IMR-90 (cell line): ENCODE measurements around the gene QRFP. TPM values are rescaled to one million over a fixed set of nuclear protein-coding genes. Genes with fewer than 3 reads are reported as not detected.

Experiments
- ATAC-seq: fragments of 200-7000 bp; cut with Tn5 transposase; 2 replicates; pipeline ENCODE4 v1.9.1; 2020; ENCODE audit warnings: low read depth, mild to moderate bottlenecking, moderate library complexity
- BruUV-seq: library from RNA; stranded (reverse); fragments of 400-500 nt; replicated peaks from 2 replicates; lab custom pipeline; 2021; lab: Mats Ljungman, UMichigan
- CTCF ChIA-PET: fragments of 300-600 bp; formaldehyde crosslinking; extraction: SDS; loops from one replicate; lab custom pipeline; 2021; ENCODE audit warnings: antibody characterized with exemption; lab: Yijun Ruan, JAX
- POLR2A ChIA-PET: fragments of 300-600 bp; sonication (Branson Sonifier 250); formaldehyde crosslinking; loops from one replicate; lab custom pipeline; 2022; ENCODE audit warnings: antibody characterized with exemption; ENCODE audit not compliant: unreplicated experiment; lab: Charles Lee
- DNase-seq: peaks from one replicate; pipeline ENCODE4 v3.0.0; 2013
- H2AFZ ChIP-seq: replicated peaks from 2 replicates; pipeline ENCODE3; 2013; ENCODE audit warnings: low read length, mild to moderate bottlenecking; ENCODE audit not compliant: poor library complexity
- H2AK5ac ChIP-seq: 2 replicates; pipeline ENCODE4 v1.6.1; 2013; ENCODE audit warnings: low read depth, low read length, inconsistent platforms
- H2AK9ac ChIP-seq: replicated peaks from 2 replicates; pipeline ENCODE3; 2013; ENCODE audit warnings: mild to moderate bottlenecking, low read depth, low read length, moderate library complexity; ENCODE audit not compliant: poor library complexity
- H2BK120ac ChIP-seq: 2 replicates; pipeline ENCODE4 v1.6.1; 2013; ENCODE audit warnings: low read depth, low read length, inconsistent platforms
- H2BK15ac ChIP-seq: 3 replicates; pipeline ENCODE4 v1.6.1; 2013; ENCODE audit warnings: low read depth, low read length, inconsistent platforms
- H2BK20ac ChIP-seq: 2 replicates; pipeline ENCODE4 v1.6.1; 2013; ENCODE audit warnings: low read depth, mild to moderate bottlenecking, inconsistent platforms, low read length, moderate library complexity
- H2BK5ac ChIP-seq: 2 replicates; pipeline ENCODE4 v1.6.1; 2013; ENCODE audit warnings: mild to moderate bottlenecking, low read depth, low read length, inconsistent platforms; ENCODE audit not compliant: poor library complexity, severe bottlenecking
- H3K14ac ChIP-seq: replicated peaks from 2 replicates; pipeline ENCODE4 v1.6.1; 2013; ENCODE audit warnings: low read depth, low read length, inconsistent platforms
- H3K18ac ChIP-seq: 2 replicates; pipeline ENCODE4 v1.6.1; 2013; ENCODE audit warnings: low read depth, low read length, control low read depth
- H3K23ac ChIP-seq: 2 replicates; pipeline ENCODE4 v1.6.1; 2013; ENCODE audit warnings: low read depth, low read length, inconsistent platforms
- H3K27ac ChIP-seq: 2 replicates; pipeline ENCODE4 v1.5.1; 2013; ENCODE audit warnings: mild to moderate bottlenecking, control low read depth, low read length; ENCODE audit not compliant: insufficient read depth
- H3K27me3 ChIP-seq: 2 replicates; pipeline ENCODE4 v1.6.1; 2013; ENCODE audit warnings: low read length; ENCODE audit not compliant: control insufficient read depth, insufficient read depth
- H3K36me3 ChIP-seq: 2 replicates; pipeline ENCODE4 v1.6.1; 2013; ENCODE audit warnings: low read length, mixed read lengths; ENCODE audit not compliant: control insufficient read depth, insufficient read depth
- H3K4ac ChIP-seq: 2 replicates; pipeline ENCODE4 v1.6.1; 2013; ENCODE audit warnings: low read depth, low read length, inconsistent platforms
- H3K4me1 ChIP-seq: 2 replicates; pipeline ENCODE4 v1.6.1; 2013; ENCODE audit warnings: low read length, mixed read lengths; ENCODE audit not compliant: control insufficient read depth, insufficient read depth
- H3K4me2 ChIP-seq: 2 replicates; pipeline ENCODE4 v1.6.1; 2013; ENCODE audit warnings: low read depth, mild to moderate bottlenecking, control low read depth, low read length, moderate library complexity
- H3K4me3 ChIP-seq: 2 replicates; pipeline ENCODE4 v1.5.1; 2013; ENCODE audit warnings: low read depth, mild to moderate bottlenecking, control low read depth, low read length, moderate library complexity; ENCODE audit not compliant: insufficient read depth
- H3K56ac ChIP-seq: 2 replicates; pipeline ENCODE4 v1.6.1; 2013; ENCODE audit warnings: low read length, inconsistent platforms; ENCODE audit not compliant: insufficient read depth; ENCODE audit errors: extremely low read depth
- H3K79me1 ChIP-seq, 2 experiments: 2 replicates each; pipeline ENCODE4 v1.6.1; 2013; ENCODE audit warnings: low read length in 2 of 2, inconsistent platforms in 1 of 2, low read depth in 1 of 2
- H3K9ac ChIP-seq: 2 replicates; pipeline ENCODE4 v1.6.1; 2013; ENCODE audit warnings: low read depth, low read length, control low read depth
- H3K9me1 ChIP-seq: 2 replicates; pipeline ENCODE4 v1.6.1; 2013; ENCODE audit warnings: low read length, inconsistent platforms; ENCODE audit not compliant: insufficient read depth
- H3K9me3 ChIP-seq: 2 replicates; pipeline ENCODE4 v1.6.1; 2013; ENCODE audit warnings: low read length; ENCODE audit not compliant: control insufficient read depth, insufficient read depth
- H4K20me1 ChIP-seq: 2 replicates; pipeline ENCODE4 v1.6.1; 2013; ENCODE audit warnings: low read length, inconsistent platforms; ENCODE audit not compliant: insufficient read depth
- H4K5ac ChIP-seq: 2 replicates; pipeline ENCODE4 v1.6.1; 2013; ENCODE audit warnings: mild to moderate bottlenecking, low read depth, low read length, control low read depth
- H4K8ac ChIP-seq, 2 experiments: 2 replicates each; pipeline ENCODE4 v1.6.1; 2013; ENCODE audit warnings: low read depth in 2 of 2, low read length in 2 of 2, control low read depth in 1 of 2, inconsistent platforms in 1 of 2
- H4K91ac ChIP-seq: 2 replicates; pipeline ENCODE4 v1.6.1; 2013; ENCODE audit warnings: low read depth, low read length, inconsistent platforms; ENCODE audit not compliant: insufficient read depth
- BHLHE40 ChIP-seq: fragments of 150-350 bp; IDR thresholded peaks from 2 replicates; pipeline ENCODE4 v1.6.1; 2016; ENCODE audit warnings: mild to moderate bottlenecking, low read depth, low read length
- CEBPB ChIP-seq: IDR thresholded peaks from 2 replicates; pipeline ENCODE4 v1.6.1; 2012; ENCODE audit warnings: low read depth, low read length, improper control_type of control experiment
- CHD1 ChIP-seq: IDR thresholded peaks from 2 replicates; pipeline ENCODE4 v1.6.1; 2012; ENCODE audit warnings: low read depth, low read length, improper control_type of control experiment
- FOS ChIP-seq: fragments of 150-350 bp; IDR thresholded peaks from 2 replicates; pipeline ENCODE4 v1.6.1; 2016; ENCODE audit warnings: low read depth, low read length
- MAFK ChIP-seq: IDR thresholded peaks from 2 replicates; pipeline ENCODE4 v1.6.1; 2012; ENCODE audit warnings: low read depth, low read length, improper control_type of control experiment
- MAZ ChIP-seq: IDR thresholded peaks from 2 replicates; pipeline ENCODE4 v1.6.1; 2012; ENCODE audit warnings: low read depth, mild to moderate bottlenecking, low read length, improper control_type of control experiment, moderate library complexity, borderline replicate concordance
- NFE2L2 ChIP-seq: fragments of 150-350 bp; IDR thresholded peaks from 2 replicates; pipeline ENCODE4 v1.6.1; 2016; ENCODE audit warnings: low read depth, mild to moderate bottlenecking, low read length
- RAD21 ChIP-seq: IDR thresholded peaks from 2 replicates; pipeline ENCODE4 v1.6.1; 2012; ENCODE audit warnings: low read length, improper control_type of control experiment
- RCOR1 ChIP-seq: IDR thresholded peaks from 2 replicates; pipeline ENCODE4 v1.6.1; 2012; ENCODE audit warnings: mild to moderate bottlenecking, low read length, improper control_type of control experiment; ENCODE audit not compliant: insufficient replicate concordance
- WGBS, 2 experiments: methylation state at CpG; one replicate each; pipeline versions ENCODE4 v1.1.5 to v1.1.7; 2013; ENCODE audit warnings: missing lambda C conversion rate in 2 of 2; ENCODE audit not compliant: insufficient read length in 1 of 2; ENCODE audit errors: extremely low coverage in 2 of 2; 5-methylcytosine and 5-hydroxymethylcytosine counted together
- dilution Hi-C: fragments of 300-500 bp; cut with HindIII; formaldehyde crosslinking; loops from one replicate; pipeline ENCODE4 v1.14.3; 2018; ENCODE audit warnings: low sequenced_read_pairs; ENCODE audit not compliant: unreplicated experiment
- in situ Hi-C: fragments of 300-500 bp; cut with MboI; formaldehyde crosslinking; loops from 3 replicates; pipeline ENCODE4 v1.14.3; 2019; ENCODE audit warnings: low sequenced_read_pairs, inconsistent platforms, mixed read lengths
- intact Hi-C: fragments of 100-400 bp; cut with micrococcal nuclease; formaldehyde crosslinking; loops from 2 replicates; pipeline ENCODE4 v1.10.0; 2022
- polyA plus RNA-seq, 3 experiments: library from polyadenylated mRNA; depleted of rRNA; stranded (reverse); fragments of >200 nt; gene quantifications; 2 replicates each; pipeline ENCODE4 v1.2.3, GENCODE V29; 2012; ENCODE audit warnings: low replicate concordance in 1 of 3
- total RNA-seq: library from RNA; depleted of rRNA; stranded (reverse); fragments of >200 nt; gene quantifications from 2 replicates; pipeline ENCODE4 v1.2.3, GENCODE V29; 2012
- TF ChIP-seq, protein P1 (sequence below): fragments of 150-350 bp; IDR thresholded peaks from 2 replicates; pipeline ENCODE4 v1.6.1; 2017; ENCODE audit warnings: mild to moderate bottlenecking, antibody characterized with exemption, low read length, low read depth

Gene QRFP
- total and polyA plus RNA-seq, 2 of the 4 experiments (the other 2 are of a cell fraction), result not detected

- H2AK5ac ChIP-seq, result no peak overlapping the region
- no peak overlapping the region for H2BK20ac ChIP-seq
- no peak overlapping the region for H3K4me2 ChIP-seq
- 87% methylated on average over 30 of the region's 48 CpGs; no CpG with 5 or more reads in 1 of the 2 experiments for WGBS, 2 experiments
- H3K27me3 ChIP-seq, result peaks cover 2% of the 10 kb centered on the region; the same call in 1 of the 2 replicates
- H4K20me1 ChIP-seq, result 0 out of 2 replicates have a peak, but pooled peaks cover 4% of the 10 kb centered on the region
- H2AFZ ChIP-seq, result no peak overlapping the region
- H3K14ac ChIP-seq, result no peak overlapping the region
- intact Hi-C loops (no loop called here), dilution Hi-C loops (no loop called here), in situ Hi-C loops (no loop called here)
- no peak overlapping the region for H4K8ac ChIP-seq
- no peak overlapping the region for H2AK9ac ChIP-seq
- H2BK5ac ChIP-seq, result no peak overlapping the region
- no peak overlapping the region for H2BK15ac ChIP-seq
- H4K5ac ChIP-seq, result no peak overlapping the region
- POLR2A ChIA-PET, result no interaction called here
- H3K56ac ChIP-seq, result no peak overlapping the region
- ATAC-seq, result no peak
- no peak overlapping the region for H3K9ac ChIP-seq
- H4K91ac ChIP-seq, result no peak overlapping the region
- H3K79me1 ChIP-seq, result no peaks in the 10 kb centered on the region
- H3K23ac ChIP-seq, result no peak overlapping the region
- no TSS peak for BruUV-seq
- no peak overlapping the region for H3K27ac ChIP-seq
- CTCF ChIA-PET, result no interaction called here
- peaks cover 2% of the 10 kb centered on the region; the same call in 1 of the 2 replicates for H3K9me3 ChIP-seq
- no peak overlapping the region for H2BK120ac ChIP-seq
- no peaks in the 10 kb centered on the region for H3K36me3 ChIP-seq
- DNase-seq, result no peak
- H3K4me3 ChIP-seq, result no peak overlapping the region
- TF ChIP-seq FOS (no peak), NFE2L2 (no peak), MAFK (no peak), RCOR1 (no peak), CHD1 (no peak), CEBPB (no peak), MAZ (no peak), BHLHE40 (no peak), RAD21 (no peak)
- TF ChIP-seq, protein P1, sequence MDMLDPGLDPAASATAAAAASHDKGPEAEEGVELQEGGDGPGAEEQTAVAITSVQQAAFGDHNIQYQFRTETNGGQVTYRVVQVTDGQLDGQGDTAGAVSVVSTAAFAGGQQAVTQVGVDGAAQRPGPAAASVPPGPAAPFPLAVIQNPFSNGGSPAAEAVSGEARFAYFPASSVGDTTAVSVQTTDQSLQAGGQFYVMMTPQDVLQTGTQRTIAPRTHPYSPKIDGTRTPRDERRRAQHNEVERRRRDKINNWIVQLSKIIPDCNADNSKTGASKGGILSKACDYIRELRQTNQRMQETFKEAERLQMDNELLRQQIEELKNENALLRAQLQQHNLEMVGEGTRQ, result no peak
- no peak overlapping the region for H3K18ac ChIP-seq
- H3K4me1 ChIP-seq, result no peaks in the 10 kb centered on the region
- H3K4ac ChIP-seq, result no peak overlapping the region
- H3K9me1 ChIP-seq, result no peaks in the 10 kb centered on the region
Measured at GRCh38 chr9:130904070-130905044, 7.7 kb upstream of the QRFP start.
